ENCODE measurements around the gene CELSR1. TPM values are rescaled to one million over a fixed set of nuclear protein-coding genes. Genes with fewer than 3 reads are reported as not detected.
A peak's percentile ranks its signal among the peaks of the same experiment; 100 is the strongest.

CELSR1 gene
- total RNA-seq, 1 experiment from 2014 or later, result 22.6 TPM

GRCh38 chr22:46318576-46318975 lies 218.8 kb downstream of the CELSR1 start:
- H3K27ac Mint-ChIP-seq, result peak overlapping the region in 2 of 3 experiments; percentile 37 to 40; a peak in 3 of 7 replicates

More at GRCh38 chr22:46318576-46318975, 218.8 kb downstream of the CELSR1 start:
- Histone ChIP-seq H2BK15ac (ENCODE audit: low read depth, low read length) (no peak overlapping the region), H3K79me1 (ENCODE audit: insufficient read depth, low read depth, low read length, poor library complexity, severe bottlenecking) (no peaks in the 10 kb centered on the region), H2BK5ac (ENCODE audit: insufficient read length, low read length) (no peak overlapping the region), H3K27me3 (ENCODE audit: insufficient read depth, low read length) (no peaks in the 10 kb centered on the region), H3K27ac (ENCODE audit: insufficient read length, low read depth, low read length) (no peak overlapping the region), H3K79me2 (ENCODE audit: insufficient read depth, low read length) (no peaks in the 10 kb centered on the region), H3K4me2 (ENCODE audit: insufficient read depth, insufficient read length, low read length) (no peak overlapping the region), H2BK12ac (ENCODE audit: insufficient read length, low read depth, low read length) (no peak overlapping the region), H4K91ac (ENCODE audit: insufficient read length, low read depth, low read length) (no peak overlapping the region), H2BK20ac (ENCODE audit: low read depth, low read length, poor library complexity, severe bottlenecking) (no peak overlapping the region), H3T11ph (ENCODE audit: low read length) (no peak overlapping the region), H4K8ac (replicated peaks; ENCODE audit: insufficient read length, low read depth, low read length) (no peak overlapping the region), H3K4me1 (ENCODE audit: insufficient read depth, low read length) (no peaks in the 10 kb centered on the region), H3K9me3 (ENCODE audit: control insufficient read depth, low read depth, low read length) (no peaks in the 10 kb centered on the region), H3K14ac (ENCODE audit: insufficient read depth, low read length) (no peak overlapping the region), H3K23ac (ENCODE audit: insufficient read length, low read depth, low read length) (no peak overlapping the region), H3K18ac (ENCODE audit: insufficient read length, low read depth, low read length) (no peak overlapping the region), H3K4ac (ENCODE audit: low read depth, low read length) (no peak overlapping the region), H3K23me2 (ENCODE audit: insufficient read length, low read depth, low read length, poor library complexity, severe bottlenecking) (no peaks in the 10 kb centered on the region), H2AFZ (ENCODE audit: low read length) (no peak overlapping the region), H4K20me1 (ENCODE audit: control insufficient read depth, insufficient read depth, insufficient read length) (no peaks in the 10 kb centered on the region), H3K56ac (ENCODE audit: insufficient read length, low read depth, low read length) (no peak overlapping the region), H2AK5ac (ENCODE audit: insufficient read length, low read length) (no peak overlapping the region), H2BK120ac (ENCODE audit: low read depth, low read length, poor library complexity, severe bottlenecking) (no peak overlapping the region), H4K5ac (ENCODE audit: insufficient read length, low read depth, low read length) (no peak overlapping the region), H3K9ac (ENCODE audit: extremely low read depth, insufficient read length, low read length) (no peak overlapping the region)
- Mint-ChIP-seq H3K9me3 (no peaks in the 10 kb centered on the region), H3K27me3 (ENCODE audit: low read depth) (no peaks in the 10 kb centered on the region), H3K4me3 (no peak overlapping the region), H3K36me3 (ENCODE audit: insufficient read depth in 1 of 3, low read depth in 3 of 3) (peaks cover 33 to 83% (median 72%) of the 10 kb centered on the region in 3 experiments), H3K4me1 (no peaks in the 10 kb centered on the region)
- WGBS (ENCODE audit: extremely low coverage, insufficient read length, low lambda C conversion rate), result no CpG with 5 or more reads among the region's 15 CpGs
- no peak for DNase-seq
- TF ChIP-seq CTCF (conservative IDR thresholded peaks at IDR 0.05), result no peak

Measured in H9 (cell line).